ENCODE measurements around the gene ABCA5.
A peak's percentile ranks its signal among the peaks of the same experiment; 100 is the strongest.
"Not testable (repeated sequence)": the region's sequence is repeated elsewhere in the genome, so short reads cannot be mapped to it uniquely, and the experiment has no call there.

ABCA5 gene

DNA sequence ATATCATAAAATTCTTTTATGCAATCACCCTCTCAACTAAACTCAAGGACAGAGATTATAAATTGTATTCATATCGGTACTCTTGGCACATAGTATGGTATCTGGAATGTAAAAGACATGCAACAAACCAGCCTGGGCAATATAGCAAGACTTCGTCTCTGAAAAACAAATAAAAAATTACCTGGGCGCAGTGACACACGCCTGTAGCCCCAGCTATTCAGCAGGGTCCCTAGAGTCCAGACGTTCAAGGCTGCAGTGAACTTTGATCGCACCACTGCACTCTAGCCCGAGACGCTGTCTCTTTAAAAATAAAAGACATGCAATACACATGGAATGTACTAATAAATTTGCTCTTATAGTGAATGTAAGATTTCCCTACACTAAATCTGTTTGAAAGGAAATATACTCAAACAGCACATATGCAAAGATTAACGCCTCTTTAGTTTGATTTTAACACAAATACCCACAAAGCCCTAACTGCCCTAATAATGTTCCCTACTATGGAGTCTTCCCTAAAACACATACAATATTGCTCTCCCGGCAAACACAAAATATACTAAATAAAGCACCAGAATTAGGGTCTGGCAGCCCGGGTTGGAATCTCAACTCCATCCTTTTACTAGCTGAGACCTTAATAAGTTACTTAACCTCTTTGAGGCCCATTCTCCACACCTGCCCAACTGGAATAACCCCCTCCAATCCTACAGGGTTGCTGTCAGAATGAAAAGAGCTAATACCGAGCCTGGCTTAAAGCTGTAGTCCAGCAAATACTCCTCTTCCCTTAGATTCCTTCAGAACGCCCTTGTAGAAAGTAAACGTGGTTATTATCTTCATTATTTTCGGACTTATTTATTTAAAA lies 1.2 kb downstream of the ABCA5 start:
- DNase-seq = no peak

DNA sequence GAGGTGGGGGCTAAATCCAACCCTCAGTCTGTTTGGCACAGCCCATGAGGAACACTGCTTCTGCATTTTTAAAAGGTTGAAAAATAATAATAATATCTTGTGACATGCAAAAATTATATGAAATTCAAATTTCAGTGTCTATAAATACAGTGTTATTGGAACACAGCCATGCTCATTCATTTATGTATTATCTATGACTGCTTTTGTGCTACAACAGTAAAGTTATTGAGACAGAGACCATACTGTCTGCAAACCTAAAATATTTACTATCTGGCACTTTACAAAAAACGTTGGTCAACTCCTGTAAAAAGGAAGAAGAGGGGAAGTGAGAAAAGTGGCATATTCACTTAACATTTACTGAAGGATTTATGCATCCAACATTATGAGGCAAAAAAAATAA lies 3.1 kb downstream of the ABCA5 start:
- DNase-seq = no peak

DNA sequence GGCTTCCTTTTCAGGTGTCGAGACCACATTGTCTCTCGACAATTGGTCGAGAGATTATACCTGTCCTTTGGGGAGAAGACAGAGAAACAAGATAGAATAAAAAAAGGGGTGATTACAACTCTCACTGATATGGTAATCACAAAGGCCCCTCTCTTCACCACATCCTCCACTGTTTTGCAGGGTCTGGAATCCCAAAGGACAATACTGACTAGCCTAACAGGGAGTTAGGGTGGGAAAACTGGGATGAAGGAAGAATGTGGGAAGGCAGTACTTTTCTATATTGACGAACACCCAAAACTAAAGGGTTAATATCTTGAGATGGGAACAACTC lies 6.1 kb downstream of the ABCA5 start:
- DNase-seq = no peak

GRCh38 chr17:69320210-69320907 lies 6.6 kb downstream of the ABCA5 start:
- no peak for DNase-seq

DNA sequence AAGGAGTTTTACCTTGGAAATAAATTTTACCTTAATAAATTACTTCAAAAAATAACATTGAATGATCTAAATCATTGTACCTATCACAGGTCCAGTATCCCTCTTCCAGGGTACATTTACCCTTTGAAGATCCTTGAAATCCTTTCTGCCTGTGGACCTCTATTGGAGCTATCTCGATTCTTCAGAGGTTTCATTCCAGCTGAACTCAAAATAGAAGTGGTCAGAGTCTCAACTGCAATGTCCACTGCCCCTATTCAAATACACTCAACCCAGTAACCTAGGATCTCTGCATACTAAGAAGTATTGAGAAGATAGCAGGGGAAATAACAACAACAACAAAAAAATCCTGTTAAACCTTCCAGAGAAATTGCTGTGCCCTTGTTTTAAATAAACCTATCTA lies 9.3 kb downstream of the ABCA5 start:
- no peak for DNase-seq

GRCh38 chr17:69314246-69315065 lies 12.5 kb downstream of the ABCA5 start:
- DNase-seq = no peak

DNA sequence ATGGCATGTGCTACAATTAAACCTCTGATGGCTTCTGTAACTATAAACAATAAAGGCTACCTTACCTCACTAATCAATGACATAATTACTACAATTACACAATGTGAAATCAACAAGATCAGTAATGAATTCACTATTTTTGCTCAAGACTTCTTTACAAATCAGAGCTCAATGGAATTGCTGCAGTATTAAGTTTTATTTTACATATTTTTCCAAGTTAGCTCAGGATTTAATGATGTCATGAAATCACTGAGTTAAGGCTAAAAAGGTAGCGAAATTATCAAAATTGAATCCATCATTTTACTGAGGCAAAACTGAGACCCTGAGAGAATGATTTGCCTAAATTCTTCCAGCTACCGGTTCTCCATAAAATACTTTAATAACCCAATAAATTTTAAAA lies 21.8 kb downstream of the ABCA5 start:
- no peak for DNase-seq

DNA sequence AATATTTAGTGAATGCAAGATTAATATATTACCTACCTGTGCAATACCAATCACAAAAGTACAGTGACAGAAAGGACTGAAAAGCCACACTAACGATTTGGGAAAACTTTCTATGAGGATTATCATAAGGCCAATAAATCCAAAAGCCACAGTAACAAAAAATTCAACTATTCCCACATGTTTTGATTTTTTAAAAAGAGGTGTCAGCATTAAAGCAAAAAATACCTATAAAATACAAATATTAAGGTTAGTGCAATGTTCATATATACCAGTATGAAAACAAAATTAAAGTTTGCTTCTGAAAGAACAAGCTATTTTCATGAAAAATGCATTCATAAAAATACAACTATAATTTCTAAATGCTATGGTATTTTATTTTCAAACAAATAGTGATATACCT lies 24.3 kb downstream of the ABCA5 start:
- DNase-seq = no peak

GRCh38 chr17:69300222-69300621 lies 26.7 kb downstream of the ABCA5 start:
- DNase-seq = no peak

GRCh38 chr17:69298120-69298722 lies 28.7 kb downstream of the ABCA5 start:
- DNase-seq = not testable (repeated sequence)

DNA sequence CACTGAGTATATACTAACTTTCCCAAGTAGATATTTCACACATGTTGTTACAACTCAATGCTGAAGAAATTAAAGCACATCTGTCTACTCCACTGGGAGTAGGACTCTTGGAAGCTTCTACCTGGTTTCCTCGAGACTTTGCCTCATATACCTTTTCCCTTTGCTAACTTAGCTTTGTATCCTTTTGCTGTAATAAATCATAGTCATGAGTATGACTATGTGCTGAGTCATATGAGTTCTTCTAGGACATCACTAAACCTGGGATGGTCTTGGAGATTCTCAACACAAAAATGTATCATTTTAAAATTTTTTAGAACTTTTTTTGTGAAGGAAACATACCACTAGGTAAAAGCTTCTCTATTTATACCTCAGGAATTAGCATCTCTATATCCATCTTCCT lies 39.8 kb downstream of the ABCA5 start:
- peak; percentile 7 for DNase-seq

DNA sequence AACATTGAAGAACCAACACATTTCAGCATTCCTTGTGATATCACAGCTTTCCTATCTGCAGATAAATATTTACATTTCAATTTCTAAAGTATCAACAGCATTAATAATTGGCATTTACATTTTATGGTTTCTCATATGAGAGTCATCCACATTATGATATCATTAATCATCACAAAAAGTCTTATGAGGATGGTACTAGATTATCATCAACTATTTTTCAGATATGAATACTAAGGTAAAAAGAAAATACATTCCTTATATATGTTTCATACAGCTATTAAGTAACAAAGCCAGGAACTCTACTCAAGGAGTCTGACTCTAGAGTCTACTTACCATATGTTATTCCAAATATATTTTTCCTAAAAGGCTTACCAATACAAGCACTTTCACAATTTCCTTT lies 40.7 kb downstream of the ABCA5 start:
- no peak for DNase-seq

DNA sequence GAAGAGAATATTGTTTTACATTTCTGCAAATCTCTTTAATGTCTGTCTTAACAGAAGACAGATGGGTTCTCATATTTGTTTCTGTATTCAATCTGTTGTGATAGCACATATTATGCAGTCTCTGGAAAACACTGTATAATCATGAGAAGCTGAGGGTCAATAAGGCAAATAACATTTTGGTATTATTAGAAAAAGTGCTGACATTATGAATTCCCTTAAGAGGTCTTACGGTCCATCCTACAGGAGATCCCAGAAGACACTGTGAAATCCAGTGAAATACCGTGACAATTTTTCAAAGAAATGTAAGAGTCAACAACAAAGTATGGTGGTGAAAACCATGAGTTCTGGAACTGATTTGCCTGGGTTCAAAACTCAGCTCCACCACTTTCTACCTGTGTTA lies 42.3 kb downstream of the ABCA5 start:
- no peak for DNase-seq

DNA sequence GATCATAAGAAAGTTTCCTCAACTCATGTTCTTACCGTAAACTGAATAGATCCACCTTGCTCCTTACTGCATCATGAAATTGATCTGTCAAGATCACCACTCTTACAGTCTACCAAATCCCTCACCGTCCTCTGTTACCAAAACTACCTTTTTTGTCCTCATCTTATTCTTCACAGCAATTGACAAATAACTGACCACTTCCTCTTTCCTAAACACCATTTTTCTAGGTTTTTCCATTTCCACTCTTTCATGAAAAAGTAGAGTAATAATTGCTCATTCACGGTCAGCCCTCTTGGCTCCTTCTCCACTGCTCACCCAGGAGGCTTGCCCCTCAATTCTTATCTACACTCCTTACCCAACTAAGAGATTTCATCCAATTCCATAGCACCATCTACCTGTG lies 44.9 kb downstream of the ABCA5 start:
- no peak for DNase-seq

GRCh38 chr17:69276279-69276678 lies 50.7 kb downstream of the ABCA5 start:
- DNase-seq = not testable (repeated sequence)

DNA sequence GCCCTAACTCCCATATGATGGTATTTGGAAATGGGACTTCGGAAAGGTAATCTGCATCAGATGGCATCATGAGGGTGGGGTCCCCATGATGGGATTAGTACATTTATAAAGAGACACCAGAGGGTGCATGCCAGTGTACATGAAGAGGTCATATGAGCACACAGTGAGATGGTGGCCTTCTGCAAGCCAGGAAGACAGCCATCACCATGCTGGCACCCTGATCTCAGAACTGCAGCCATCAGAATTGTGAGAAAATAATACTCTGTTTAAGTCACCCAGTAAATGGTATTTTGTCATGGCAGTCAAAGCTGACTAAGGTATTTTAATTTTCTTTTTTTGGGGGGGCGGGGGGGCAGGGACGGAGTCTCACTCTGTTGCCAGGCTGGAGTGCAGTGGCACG lies 51.2 kb downstream of the ABCA5 start:
- DNase-seq = no peak

- no peak for DNase-seq
These were observed 55.9 kb downstream of the ABCA5 start for GRCh38 chr17:69271023-69271422.

GRCh38 chr17:69269131-69269998 lies 57.6 kb downstream of the ABCA5 start:
- peak; percentile 93 for DNase-seq

DNA sequence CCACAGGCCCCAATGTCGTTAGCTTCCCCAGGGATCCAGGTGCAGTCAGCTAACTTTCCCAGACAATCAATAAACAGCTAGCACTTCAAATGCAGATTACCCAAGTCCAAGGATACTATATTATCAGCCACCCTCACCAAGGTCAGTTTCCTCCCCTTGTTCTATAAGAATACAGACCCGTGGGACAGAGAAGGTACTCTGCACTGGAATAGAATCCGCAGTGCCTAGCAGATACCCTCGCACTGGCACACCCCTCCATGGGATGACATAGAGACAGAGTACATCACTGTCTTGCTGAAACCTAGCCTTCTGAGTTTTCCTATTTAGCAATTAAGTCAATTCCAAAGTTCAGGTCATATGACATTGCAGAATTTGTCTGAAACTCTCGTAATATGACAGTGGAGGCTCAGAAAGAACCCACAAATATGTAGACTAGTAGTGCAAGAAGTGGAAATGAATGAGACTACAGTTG lies 58.4 kb downstream of the ABCA5 start:
- DNase-seq = peak; percentile 40

GRCh38 chr17:69267219-69267618 lies 59.7 kb downstream of the ABCA5 start:
- DNase-seq = no peak

DNA sequence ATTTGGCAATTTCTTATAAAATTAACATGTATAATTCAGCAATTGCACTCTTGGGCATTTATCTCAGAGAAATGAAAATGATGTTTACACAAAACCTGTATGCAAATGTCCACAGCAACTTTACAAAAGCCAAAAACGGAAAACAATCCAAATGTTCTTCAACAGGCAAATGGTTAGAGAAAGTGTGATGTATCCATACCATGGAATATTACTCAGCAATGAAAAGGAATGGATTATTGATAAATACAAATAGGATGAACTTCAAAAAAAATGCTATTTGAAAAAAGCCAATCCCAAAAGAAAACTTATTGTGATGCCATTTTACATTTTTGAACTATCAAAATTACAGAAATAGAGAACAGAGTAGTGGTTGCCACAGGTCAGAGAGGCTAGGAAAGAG lies 61.1 kb downstream of the ABCA5 start:
- no peak for DNase-seq

- no peak for DNase-seq
These were observed 72.7 kb downstream of the ABCA5 start for GRCh38 chr17:69254187-69254586.

Data from fibroblast of skin of scalp (primary cell).